Sigmoid colon (tissue), 7 donors: Measurements from ENCODE around the gene PMPCB. TPM values are rescaled to one million over a fixed set of nuclear protein-coding genes. Genes with fewer than 3 reads are reported as not detected.

Experiments used
- DNase-seq: peaks from one replicate; pipeline ENCODE4 v3.0.0-alpha.2; 2019
- H3K27ac ChIP-seq, 4 donors: fragments of 200-600 bp; sonication (generic); one replicate each; pipeline ENCODE4 v1.5.1; 2016 to 2019; ENCODE audit warnings: mild to moderate bottlenecking in 1 of 4
- H3K27me3 ChIP-seq, 3 donors: fragments of 200-600 bp; sonication (generic); one replicate each; pipeline ENCODE4 v1.5.1; 2019; ENCODE audit warnings: mild to moderate bottlenecking in 1 of 3
- H3K36me3 ChIP-seq, 4 donors: fragments of 200-600 bp; sonication (generic); one replicate each; pipeline ENCODE4 v1.5.1; 2016 to 2019
- H3K4me1 ChIP-seq, 4 donors: fragments of 200-600 bp; sonication (generic); one replicate each; pipeline ENCODE4 v1.5.1; 2017 to 2019
- H3K4me3 ChIP-seq, 4 donors: fragments of 200-600 bp; sonication (generic); one replicate each; pipeline ENCODE4 v1.5.1; 2017 to 2019; ENCODE audit warnings: mild to moderate bottlenecking in 2 of 4, moderate library complexity in 1 of 4
- H3K9me3 ChIP-seq, 4 donors: fragments of 200-600 bp in 3 of 4; sonication (generic) in 3 of 4; one replicate each; pipeline versions ENCODE4 v1.5.1 to v1.6.1; 2013 to 2019
- EP300 ChIP-seq, 4 donors: sonication (generic); formaldehyde crosslinking; IDR thresholded peaks; one replicate each; pipeline ENCODE4 v1.6.1; 2017; ENCODE audit warnings: antibody characterized with exemption in 4 of 4
- POLR2A ChIP-seq, 2 donors: fragments of 450-650 bp; IDR thresholded peaks; one replicate each; pipeline ENCODE4 v1.6.1; 2016; ENCODE audit warnings: antibody characterized with exemption in 2 of 2, mild to moderate bottlenecking in 2 of 2, moderate library complexity in 2 of 2
- POLR2AphosphoS5 ChIP-seq, 4 donors: sonication (generic); formaldehyde crosslinking; IDR thresholded peaks; one replicate each; pipeline ENCODE4 v1.6.1; 2017; ENCODE audit warnings: antibody characterized with exemption in 4 of 4
- WGBS, 2 donors: extraction: QIAGEN DNeasy Blood & Tissue Kit; methylation state at CpG; one replicate each; pipeline ENCODE4 v1.1.7; 2013; 5-methylcytosine and 5-hydroxymethylcytosine counted together
- intact Hi-C: fragments of 100-400 bp; cut with DNase I; formaldehyde crosslinking; loops from one replicate; pipeline ENCODE4 v1.15.1; 2023
- polyA plus RNA-seq, 3 donors: library from polyadenylated mRNA; stranded (reverse); fragments of 200-250 nt; gene quantifications; one replicate each; pipeline ENCODE4 v1.2.3, GENCODE V29; 2013
- total RNA-seq, 4 donors: library from RNA; depleted of rRNA; stranded (reverse); fragments of >200 nt; gene quantifications; one replicate each; pipeline ENCODE4 v1.1.0, GENCODE V29; 2016
- TF ChIP-seq, protein P1 (sequence below), 4 experiments: fragments of 450-650 bp in 3 of 4; fragments of 200-600 bp in 1 of 4; IDR thresholded peaks; one replicate each; pipeline ENCODE4 v1.5.1; 2016 to 2019; ENCODE audit warnings: antibody characterized with exemption in 4 of 4, mild to moderate bottlenecking in 3 of 4, moderate library complexity in 2 of 4
- donor health status: healthy with polysubstance abuse.
- donor health status: Bipolar disorder and iron deficiency.
- donor health status: healthy.

The PMPCB gene
- total and polyA plus RNA-seq, 7 donors: 53.5 to 72.3 (median 59.4) TPM

DNA sequence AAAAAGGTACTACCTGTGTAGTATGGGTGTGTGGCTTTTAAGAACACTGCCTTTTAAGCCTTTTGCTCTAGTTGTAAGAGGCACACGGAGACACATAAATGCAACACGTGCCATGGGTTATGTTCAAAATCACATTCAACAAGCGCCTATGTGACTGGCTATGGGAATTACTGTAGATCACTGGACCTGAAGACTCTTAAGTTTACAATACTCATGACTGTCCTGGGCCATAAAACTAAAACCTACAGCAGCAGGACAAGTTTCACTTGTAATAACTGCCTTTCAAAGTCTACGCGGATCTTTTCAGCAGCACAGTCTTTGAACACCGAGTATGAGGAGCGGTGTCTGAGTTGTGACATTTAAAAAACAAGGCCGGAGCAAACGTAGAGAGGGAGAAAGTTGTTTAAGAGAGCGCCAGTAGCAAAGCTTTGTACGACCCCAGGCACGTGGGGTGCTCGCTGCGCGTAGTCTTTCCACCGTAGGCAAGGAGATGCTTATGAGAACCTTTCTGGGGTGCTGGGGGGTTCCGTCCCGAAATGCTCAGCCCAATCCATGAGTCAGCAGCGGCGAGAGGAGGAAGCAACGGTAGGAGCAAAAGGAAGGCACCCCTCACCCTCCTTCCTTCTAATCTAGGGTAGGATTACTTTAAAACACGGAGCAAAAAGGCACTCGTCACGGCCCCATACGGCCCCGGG, 46.7 kb downstream of the PMPCB start:
- WGBS, 2 donors: 0 to 1% methylated on average over 26 of the region's 26 CpGs
- Histone ChIP-seq H3K4me1 (peaks cover 0 to 38% (median 32%) of the 10 kb centered on the region in 4 donors), H3K27me3 (no peaks in the 10 kb centered on the region), H3K27ac (peak overlapping the region; percentile 82 to 86 (median 84)), H3K36me3 (peaks cover 0 to 26% (median 8%) of the 10 kb centered on the region in 4 donors), H3K9me3 (no peaks in the 10 kb centered on the region), H3K4me3 (peak overlapping the region; percentile 68 to 92 (median 76))
- TF ChIP-seq POLR2A (IDR thresholded peaks at IDR 0.05) (no peak), POLR2AphosphoS5 (IDR thresholded peaks at IDR 0.05) (no peak), EP300 (IDR thresholded peaks at IDR 0.05) (no peak)
- TF ChIP-seq, protein P1, sequence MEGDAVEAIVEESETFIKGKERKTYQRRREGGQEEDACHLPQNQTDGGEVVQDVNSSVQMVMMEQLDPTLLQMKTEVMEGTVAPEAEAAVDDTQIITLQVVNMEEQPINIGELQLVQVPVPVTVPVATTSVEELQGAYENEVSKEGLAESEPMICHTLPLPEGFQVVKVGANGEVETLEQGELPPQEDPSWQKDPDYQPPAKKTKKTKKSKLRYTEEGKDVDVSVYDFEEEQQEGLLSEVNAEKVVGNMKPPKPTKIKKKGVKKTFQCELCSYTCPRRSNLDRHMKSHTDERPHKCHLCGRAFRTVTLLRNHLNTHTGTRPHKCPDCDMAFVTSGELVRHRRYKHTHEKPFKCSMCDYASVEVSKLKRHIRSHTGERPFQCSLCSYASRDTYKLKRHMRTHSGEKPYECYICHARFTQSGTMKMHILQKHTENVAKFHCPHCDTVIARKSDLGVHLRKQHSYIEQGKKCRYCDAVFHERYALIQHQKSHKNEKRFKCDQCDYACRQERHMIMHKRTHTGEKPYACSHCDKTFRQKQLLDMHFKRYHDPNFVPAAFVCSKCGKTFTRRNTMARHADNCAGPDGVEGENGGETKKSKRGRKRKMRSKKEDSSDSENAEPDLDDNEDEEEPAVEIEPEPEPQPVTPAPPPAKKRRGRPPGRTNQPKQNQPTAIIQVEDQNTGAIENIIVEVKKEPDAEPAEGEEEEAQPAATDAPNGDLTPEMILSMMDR (IDR thresholded peaks at IDR 0.05): no peak
- intact Hi-C loops: loop anchor here (10.0 kb wide), 1 partner anchor 269 kb away; the partner anchor contains the start of genes ARMC10 and FBXL13
- DNase-seq: peak; percentile 67

DNA sequence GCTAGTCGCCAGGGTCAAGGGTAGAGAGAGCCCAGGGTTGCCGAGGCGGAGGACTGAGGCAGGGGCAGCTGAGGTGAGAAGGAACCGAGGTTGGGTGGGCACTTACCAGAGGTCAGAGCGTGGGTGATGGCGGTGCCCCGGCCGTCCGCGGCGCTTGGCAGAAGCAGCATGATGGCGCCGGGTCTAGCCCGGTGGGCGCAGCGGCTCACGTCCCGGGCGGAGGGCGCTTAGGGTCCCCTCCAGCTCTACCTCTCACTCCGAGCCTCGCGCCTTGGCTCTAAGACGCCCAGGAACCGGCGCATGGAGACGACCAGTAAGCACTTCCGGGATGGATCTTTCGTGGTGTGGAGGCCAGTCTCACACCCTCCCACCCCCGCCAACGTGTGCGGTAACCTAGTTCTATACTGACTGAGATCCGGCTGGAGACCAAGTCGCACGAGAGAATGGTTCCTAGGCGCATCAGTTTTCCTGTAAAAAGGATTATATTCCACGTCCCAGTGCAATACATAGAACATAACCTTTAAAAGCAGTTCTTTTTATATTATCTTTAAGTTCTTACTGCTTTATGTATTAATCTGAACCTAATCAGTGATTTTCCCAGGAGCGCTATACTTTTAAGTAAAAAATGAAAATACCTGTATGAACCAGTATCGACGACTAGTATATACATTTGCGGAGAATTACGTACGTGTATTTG, 47.4 kb downstream of the PMPCB start, which contains the start of gene DNAJC2:
DNAJC2 (minus strand) TSS at position 315 of the 697 bp plus-strand sequence; CDS start at position 170, 145 bp downstream.
- intact Hi-C loops: loop anchor here (10.0 kb wide), 1 partner anchor 270 kb away; the partner anchor contains the start of genes ARMC10 and FBXL13
- Histone ChIP-seq H3K4me3 (peak within 1 kb of the TSS; percentile 68 to 92 (median 76)), H3K4me1 (peaks cover 0 to 45% (median 39%) of the 10 kb centered on the region in 4 donors), H3K27ac (peak within 1 kb of the TSS; percentile 82 to 86 (median 84)), H3K27me3 (no peaks in the 10 kb centered on the region), H3K9me3 (no peaks in the 10 kb centered on the region), H3K36me3 (peaks cover 0 to 20% (median 8%) of the 10 kb centered on the region in 4 donors)
- 7 to 9% methylated on average over 43 of the region's 43 CpGs for WGBS, 2 donors
- DNase-seq: peak; percentile 94
- TF ChIP-seq POLR2A (IDR thresholded peaks at IDR 0.05): peak in 1 of 2 donors; percentile 26
- peak; percentile 53 to 85 (median 80) for TF ChIP-seq POLR2AphosphoS5 (IDR thresholded peaks at IDR 0.05)
- no peak for TF ChIP-seq EP300 (IDR thresholded peaks at IDR 0.05)

DNA sequence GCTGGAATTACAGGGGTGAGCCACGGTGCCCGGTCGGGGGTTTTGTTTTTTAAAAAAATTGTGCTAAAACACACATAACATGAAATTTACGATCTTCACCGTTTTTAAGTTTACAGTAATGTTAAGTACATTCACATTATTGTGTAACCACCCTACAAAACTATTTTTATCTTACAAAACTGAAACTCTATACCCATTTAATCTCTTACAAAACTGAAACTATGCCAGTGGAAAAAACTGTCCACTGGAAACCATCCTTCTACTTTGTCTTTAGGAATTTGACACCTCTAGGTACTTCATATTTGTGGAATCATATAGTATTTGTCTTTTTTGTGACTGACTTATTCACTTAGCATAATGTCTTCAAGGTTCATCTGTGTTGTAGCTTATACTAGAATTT, 49.2 kb downstream of the PMPCB start:
- 88 to 89% methylated on average over 5 of the region's 5 CpGs for WGBS, 2 donors
- intact Hi-C loops: loop anchor here (2.0 to 10.0 kb wide), 2 partner anchors 50 to 272 kb away; partner anchors contain the start of genes ARMC10, FBXL13 and PMPCB

DNA sequence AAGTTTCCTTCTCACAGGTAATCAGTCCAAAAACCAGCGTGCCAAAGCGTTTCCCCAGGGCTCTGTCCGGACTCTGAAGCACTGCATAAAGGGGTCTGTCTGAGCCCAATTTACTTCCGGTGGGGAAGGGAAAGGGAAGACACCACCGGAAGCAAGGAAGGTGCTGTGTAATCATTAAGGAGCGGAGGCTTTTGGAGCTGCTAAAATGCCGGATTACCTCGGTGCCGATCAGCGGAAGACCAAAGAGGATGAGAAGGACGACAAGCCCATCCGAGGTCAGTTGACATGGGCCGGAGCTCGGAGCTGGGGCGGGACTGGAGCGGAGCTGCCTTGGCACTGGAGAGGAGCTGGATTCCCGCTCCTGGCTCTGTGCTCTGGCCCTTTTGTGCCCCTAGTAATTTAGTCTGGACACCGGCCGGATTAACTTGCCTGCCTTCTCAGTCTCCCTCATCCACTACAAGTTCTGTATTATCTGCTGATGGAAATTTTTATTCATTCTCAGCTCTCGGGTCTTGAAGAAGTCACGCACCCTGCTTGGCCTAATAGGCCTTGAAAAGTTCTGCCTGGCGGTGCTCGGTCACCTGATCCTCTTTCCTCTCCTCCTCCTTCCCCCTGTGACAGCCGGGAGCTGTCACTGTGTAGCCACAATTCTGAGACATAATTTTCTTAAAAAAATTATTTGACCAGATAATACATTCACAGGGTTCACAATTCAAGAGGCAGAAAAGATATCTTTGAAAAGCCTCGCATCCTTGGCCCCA, 50.5 kb downstream of the PMPCB start, which contains the start of gene PSMC2:
PSMC2 (plus strand) TSS at position 137 of the 761 bp plus-strand sequence; CDS start at position 206, 69 bp downstream.
- Histone ChIP-seq H3K4me1 (peaks cover 0 to 60% (median 51%) of the 10 kb centered on the region in 4 donors), H3K36me3 (peaks cover 0 to 10% (median under 1%) of the 10 kb centered on the region in 4 donors), H3K4me3 (peak within 1 kb of the TSS; percentile 58 to 87 (median 84)), H3K27me3 (no peaks in the 10 kb centered on the region), H3K9me3 (no peaks in the 10 kb centered on the region), H3K27ac (peak within 1 kb of the TSS; percentile 86 to 96 (median 93))
- peak; percentile 86 for DNase-seq
- 0% methylated on average over 25 of the region's 25 CpGs for WGBS, 2 donors
- intact Hi-C loops: loop anchor here (2.0 to 10.0 kb wide), 2 partner anchors 51 to 273 kb away; partner anchors contain the start of genes ARMC10, FBXL13 and PMPCB
- TF ChIP-seq, protein P1 (IDR thresholded peaks at IDR 0.05): no peak
- TF ChIP-seq POLR2A (IDR thresholded peaks at IDR 0.05): peak in 1 of 2 donors; percentile 21
- no peak for TF ChIP-seq EP300 (IDR thresholded peaks at IDR 0.05)
- peak; percentile 49 to 81 (median 70) for TF ChIP-seq POLR2AphosphoS5 (IDR thresholded peaks at IDR 0.05)

More for the DNA sequence above, 49.2 kb downstream of the PMPCB start:
- Histone ChIP-seq H3K4me1 (peaks cover 0 to 58% (median 52%) of the 10 kb centered on the region in 4 donors), H3K36me3 (peaks cover 0 to 7% (median 0%) of the 10 kb centered on the region in 4 donors), H3K27ac (no peak overlapping the region), H3K9me3 (no peaks in the 10 kb centered on the region), H3K27me3 (no peaks in the 10 kb centered on the region), H3K4me3 (no peak overlapping the region)
- no peak for DNase-seq
- TF ChIP-seq POLR2AphosphoS5 (IDR thresholded peaks at IDR 0.05): no peak
- TF ChIP-seq, protein P1 (IDR thresholded peaks at IDR 0.05): no peak
- TF ChIP-seq EP300 (IDR thresholded peaks at IDR 0.05): no peak
- TF ChIP-seq POLR2A (IDR thresholded peaks at IDR 0.05): no peak
